ENCODE results near the gene HPN. TPM values are rescaled to one million over a fixed set of nuclear protein-coding genes. Genes with fewer than 3 reads are reported as not detected.

Gene HPN
- total and polyA plus RNA-seq, 10 of the 15 experiments (the other 5 are each of a cell fraction or from before 2014, with no cell fraction given), result 0.21 to 0.35 TPM; not detected in 8

- no peak for TF ChIP-seq CEBPB (IDR thresholded peaks at IDR 0.05; ENCODE audit: borderline replicate concordance in 1 of 2, low read depth in 2 of 2, low read length in 2 of 2)
- TF ChIP-seq PBX3 (IDR thresholded peaks at IDR 0.05; ENCODE audit: insufficient replicate concordance, low read depth, low read length), result no peak
- no peak for TF ChIP-seq HDAC6 (IDR thresholded peaks at IDR 0.05; ENCODE audit: unreplicated experiment)
- no peak for TF ChIP-seq TCF12 (IDR thresholded peaks at IDR 0.05; ENCODE audit: low read depth, low read length)
- no peak for TF ChIP-seq REST (IDR thresholded peaks at IDR 0.05; ENCODE audit: low read depth, low read length)
- no peak for TF ChIP-seq KLF5 (IDR thresholded peaks at IDR 0.05; ENCODE audit: partially characterized antibody)
- no peak for TF ChIP-seq CREB1 (IDR thresholded peaks at IDR 0.05; ENCODE audit: low read depth)
- TF ChIP-seq NFYB (IDR thresholded peaks at IDR 0.05; ENCODE audit: insufficient read depth, low read depth, low read length), result peak; percentile 83
- TF ChIP-seq TCF7 (IDR thresholded peaks at IDR 0.05; ENCODE audit: borderline replicate concordance), result no peak
- TF ChIP-seq ZNF384 (IDR thresholded peaks at IDR 0.05; ENCODE audit: borderline replicate concordance, low read depth, low read length), result no peak
- no peak for TF ChIP-seq SMAD5 (IDR thresholded peaks at IDR 0.05; ENCODE audit: low read depth)
- no peak for TF ChIP-seq NFXL1 (IDR thresholded peaks at IDR 0.05; ENCODE audit: borderline replicate concordance)
- no peak for TF ChIP-seq SUPT20H (IDR thresholded peaks at IDR 0.05; ENCODE audit: borderline replicate concordance, control insufficient read depth, low read depth, low read length)
- no peak for TF ChIP-seq RFX5 (IDR thresholded peaks at IDR 0.05; ENCODE audit: low read depth, low read length)
- TF ChIP-seq SREBF1 (IDR thresholded peaks at IDR 0.05; ENCODE audit: low read length), result no peak
- no peak for TF ChIP-seq RELB (IDR thresholded peaks at IDR 0.05; ENCODE audit: low read depth)
- TF ChIP-seq HCFC1 (IDR thresholded peaks at IDR 0.05; ENCODE audit: low read length), result no peak
- TF ChIP-seq SIN3A (IDR thresholded peaks at IDR 0.05; ENCODE audit: low read depth, low read length), result no peak
- TF ChIP-seq SP1 (IDR thresholded peaks at IDR 0.05; ENCODE audit: low read depth, low read length), result no peak
- no peak for TF ChIP-seq JUNB (IDR thresholded peaks at IDR 0.05)
- TF ChIP-seq ZSCAN29 (IDR thresholded peaks at IDR 0.05), result no peak
- no peak for TF ChIP-seq ZNF24 (IDR thresholded peaks at IDR 0.05)
- peak; percentile 38 for TF ChIP-seq IKZF1 (conservative IDR thresholded peaks at IDR 0.05)
- no peak for TF ChIP-seq LARP7 (IDR thresholded peaks at IDR 0.05)
- no peak for TF ChIP-seq EP300 (IDR thresholded peaks at IDR 0.05; ENCODE audit: borderline replicate concordance in 1 of 2, control insufficient read depth in 1 of 2, low read depth in 2 of 2, low read length in 2 of 2)
- TF ChIP-seq POLR2AphosphoS5 (IDR thresholded peaks at IDR 0.05; ENCODE audit: low read length), result no peak
- no peak for TF ChIP-seq YBX1 (IDR thresholded peaks at IDR 0.05)
Observed at GRCh38 chr19:35066691-35067563, 25.4 kb downstream of the HPN start (continued).
